SK-N-SH (cell line): ENCODE measurements around the gene PHF20. TPM values are rescaled to one million over a fixed set of nuclear protein-coding genes. Genes with fewer than 3 reads are reported as not detected.

Source experiments
- CTCF ChIA-PET: fragments of 300-600, 350-600 bp; formaldehyde crosslinking; extraction: SDS; loops from one replicate; lab custom pipeline; 2021; lab: Yijun Ruan, JAX
- POLR2A ChIA-PET: fragments of 350-600 bp; sonication (Branson Sonifier 250); formaldehyde crosslinking; extraction: SDS; loops from one replicate; lab custom pipeline; 2020; ENCODE audit warnings: antibody characterized with exemption, inconsistent platforms; lab: Yijun Ruan, JAX
- DNase-seq: peaks from one replicate; pipeline ENCODE4 v3.0.0; 2012
- H2AFZ ChIP-seq: fragments of 200-600 bp; sonication (generic); 2 replicates; pipeline ENCODE4 v1.8.1; 2016; ENCODE audit warnings: antibody characterized with exemption, mild to moderate bottlenecking, low read depth
- H3F3A ChIP-seq: fragments of 200-600 bp; sonication (generic); replicated peaks from 2 replicates; pipeline ENCODE3; 2016; ENCODE audit warnings: antibody characterized with exemption, mild to moderate bottlenecking; ENCODE audit not compliant: insufficient read depth
- H3K27ac ChIP-seq, 2 experiments: fragments of 200-500 bp in 1 of 2; fragments of 200-600 bp in 1 of 2; sonication (Bioruptor generic) in 1 of 2; sonication (generic), shearing (Covaris generic) in 1 of 2; 2 replicates each; pipeline versions ENCODE4 v1.5.1 to v1.6.1; 2014 to 2016; ENCODE audit warnings: low read depth in 2 of 2, inconsistent platforms in 1 of 2, low read length in 1 of 2, mild to moderate bottlenecking in 1 of 2, mixed read lengths in 1 of 2
- H3K27me3 ChIP-seq: fragments of 200-600 bp; sonication (generic), shearing (Covaris generic); 2 replicates; pipeline ENCODE4 v1.6.1; 2016; ENCODE audit warnings: mixed run types; ENCODE audit not compliant: insufficient read depth
- H3K36me3 ChIP-seq, 2 experiments: fragments of 200-500 bp in 1 of 2; fragments of 200-600 bp in 1 of 2; sonication (Bioruptor generic) in 1 of 2; sonication (generic) in 1 of 2; replicated peaks in 1 of 2; 2 replicates each; pipeline versions ENCODE3 to v1.5.1; 2014 to 2016; ENCODE audit warnings: low read length in 1 of 2, mild to moderate bottlenecking in 1 of 2; ENCODE audit not compliant: insufficient read depth in 2 of 2, control insufficient read depth in 1 of 2
- H3K4me1 ChIP-seq, 2 experiments: fragments of 200-500 bp in 1 of 2; fragments of 200-600 bp in 1 of 2; sonication (Bioruptor generic) in 1 of 2; sonication (generic), shearing (Covaris generic) in 1 of 2; 2 replicates each; pipeline versions ENCODE4 v1.5.1 to v1.6.1; 2014 to 2016; ENCODE audit warnings: low read depth in 1 of 2, low read length in 1 of 2, mixed run types in 1 of 2; ENCODE audit not compliant: insufficient read depth in 2 of 2, control insufficient read depth in 1 of 2
- H3K4me2 ChIP-seq: fragments of 200-600 bp; sonication (generic), shearing (Covaris generic); 2 replicates; pipeline ENCODE4 v1.6.1; 2017; ENCODE audit warnings: mixed run types
- H3K4me3 ChIP-seq, 2 experiments: fragments of 200-500 bp in 1 of 2; fragments of 200-600 bp in 1 of 2; sonication (Bioruptor generic) in 1 of 2; sonication (generic), shearing (Covaris generic) in 1 of 2; 2 replicates each; pipeline versions ENCODE4 v1.5.1 to v1.8.1; 2014 to 2016; ENCODE audit warnings: low read depth in 2 of 2, inconsistent platforms in 1 of 2, low read length in 1 of 2, mild to moderate bottlenecking in 1 of 2, mixed read lengths in 1 of 2, moderate library complexity in 1 of 2
- H3K79me2 ChIP-seq: fragments of 200-600 bp; sonication (generic); 2 replicates; pipeline ENCODE4 v1.8.1; 2017; ENCODE audit warnings: mild to moderate bottlenecking; ENCODE audit not compliant: insufficient read depth
- H3K9ac ChIP-seq: fragments of 200-600 bp; sonication (generic); 2 replicates; pipeline ENCODE4 v1.6.1; 2017; ENCODE audit warnings: mixed run types
- H3K9me2 ChIP-seq: fragments of 200-600 bp; sonication (generic); 2 replicates; pipeline ENCODE4 v1.6.1; 2017; ENCODE audit warnings: mixed run types
- H3K9me3 ChIP-seq: fragments of 200-600 bp; sonication (generic); 2 replicates; pipeline ENCODE4 v1.6.1; 2017; ENCODE audit warnings: mixed run types, mild to moderate bottlenecking, moderate library complexity
- H4K20me1 ChIP-seq: fragments of 200-600 bp; sonication (generic); 2 replicates; pipeline ENCODE4 v1.6.1; 2017; ENCODE audit warnings: mild to moderate bottlenecking, mixed run types; ENCODE audit not compliant: insufficient read depth
- CHD2 ChIP-seq: fragments of 150-350 bp; IDR thresholded peaks from 2 replicates; pipeline ENCODE4 v1.6.1; 2018; ENCODE audit warnings: low read length; ENCODE audit not compliant: partially characterized antibody
- CTCF ChIP-seq: fragments of 200-600 bp; sonication (generic); IDR thresholded peaks from 2 replicates; pipeline ENCODE4 v1.6.1; 2017; ENCODE audit warnings: antibody characterized with exemption, mild to moderate bottlenecking, moderate library complexity
- EP300 ChIP-seq, 2 experiments: IDR thresholded peaks; 2 replicates each; pipeline versions ENCODE4 v1.4.0 to v1.6.1; 2012; ENCODE audit warnings: borderline replicate concordance in 1 of 2, low read depth in 1 of 2, low read length in 1 of 2
- FOXJ3 ChIP-seq: sonication (generic); formaldehyde crosslinking; IDR thresholded peaks from 2 replicates; pipeline ENCODE4 v1.5.1; 2020; ENCODE audit warnings: mild to moderate bottlenecking, missing genetic modification reagents
- GABPA ChIP-seq: IDR thresholded peaks from 2 replicates; pipeline ENCODE4 v1.4.0; 2012; ENCODE audit warnings: low read depth, mild to moderate bottlenecking
- GATA2 ChIP-seq: sonication (generic); formaldehyde crosslinking; IDR thresholded peaks from 2 replicates; pipeline ENCODE4 v1.5.0; 2020; ENCODE audit warnings: mild to moderate bottlenecking, missing genetic modification reagents
- MXI1 ChIP-seq: IDR thresholded peaks from 2 replicates; pipeline ENCODE4 v1.6.1; 2012; ENCODE audit warnings: mild to moderate bottlenecking, low read depth, low read length, improper control_type of control experiment
- NFIC ChIP-seq: IDR thresholded peaks from 2 replicates; pipeline ENCODE4 v1.4.0; 2012; ENCODE audit warnings: borderline replicate concordance
- PBX3 ChIP-seq: IDR thresholded peaks from 2 replicates; pipeline ENCODE4; 2012
- POLR2AphosphoS5 ChIP-seq: IDR thresholded peaks from 2 replicates; pipeline ENCODE4 v1.6.1; 2012; ENCODE audit warnings: low read depth, low read length
- RCOR1 ChIP-seq: fragments of 150-350 bp; IDR thresholded peaks from 2 replicates; pipeline ENCODE4 v1.6.1; 2017; ENCODE audit warnings: antibody characterized with exemption, low read length
- TCF12 ChIP-seq: IDR thresholded peaks from 2 replicates; pipeline ENCODE4 v1.4.0; 2012
- YY1 ChIP-seq: IDR thresholded peaks from 2 replicates; pipeline ENCODE4 v1.4.0; 2012; ENCODE audit warnings: low read depth, mild to moderate bottlenecking
- WGBS: methylation state at CpG from one replicate; pipeline ENCODE4 v1.1.6; 2017; ENCODE audit warnings: low lambda C conversion rate; 5-methylcytosine and 5-hydroxymethylcytosine counted together
- polyA plus RNA-seq, 3 experiments: library from polyadenylated mRNA; depleted of rRNA; stranded (reverse); fragments of >200 nt; gene quantifications; 2 replicates each; pipeline ENCODE4 v1.2.3, GENCODE V29; 2012
- TF ChIP-seq, protein P1 (sequence below): fragments of 150-350 bp; IDR thresholded peaks from 2 replicates; pipeline ENCODE4 v1.6.1; 2017; ENCODE audit warnings: antibody characterized with exemption, low read length, low read depth, borderline replicate concordance

Gene PHF20
- polyA plus RNA-seq, 1 of the 3 experiments (the other 2 are of a cell fraction): 23.8 TPM

GRCh38 chr20:35886537-35886936 lies 114.7 kb downstream of the PHF20 start:
- no peaks in the 10 kb centered on the region for H4K20me1 ChIP-seq
- TF ChIP-seq CTCF: no peak
- peak; percentile 91 for TF ChIP-seq POLR2AphosphoS5
- peak; percentile 99 for TF ChIP-seq FOXJ3 (CRISPR knock-in tag)
- TF ChIP-seq, protein P1, sequence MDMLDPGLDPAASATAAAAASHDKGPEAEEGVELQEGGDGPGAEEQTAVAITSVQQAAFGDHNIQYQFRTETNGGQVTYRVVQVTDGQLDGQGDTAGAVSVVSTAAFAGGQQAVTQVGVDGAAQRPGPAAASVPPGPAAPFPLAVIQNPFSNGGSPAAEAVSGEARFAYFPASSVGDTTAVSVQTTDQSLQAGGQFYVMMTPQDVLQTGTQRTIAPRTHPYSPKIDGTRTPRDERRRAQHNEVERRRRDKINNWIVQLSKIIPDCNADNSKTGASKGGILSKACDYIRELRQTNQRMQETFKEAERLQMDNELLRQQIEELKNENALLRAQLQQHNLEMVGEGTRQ: peak; percentile 14; the same call in 1 of the 2 replicates
- peak; percentile 74 for TF ChIP-seq PBX3
- peak; percentile 95 for TF ChIP-seq TCF12
- no peak for TF ChIP-seq GABPA
- peak; percentile 40 to 99; a peak in 2 of 4 replicates for TF ChIP-seq EP300 (IDR thresholded peaks at IDR 0.05; ENCODE audit: borderline replicate concordance in 1 of 2, low read depth in 1 of 2, low read length in 1 of 2)
- TF ChIP-seq NFIC: 0 out of 2 replicates have a peak, but pooled peaks have one; percentile 5
- no peak for TF ChIP-seq YY1
- TF ChIP-seq GATA2: peak; percentile 95
- TF ChIP-seq CHD2: peak; percentile 94
- peak; percentile 99 for TF ChIP-seq RCOR1
- peak; percentile 92 for TF ChIP-seq MXI1
- TF ChIP-seq, all 33 proteins: peak for 11
- Histone ChIP-seq H3K36me3 (peaks cover 0 to 20% of the 10 kb centered on the region in 2 experiments), H3K9me3 (no peaks in the 10 kb centered on the region), H2AFZ (no peak overlapping the region), H3F3A (peaks cover 41% of the 10 kb centered on the region), H3K9me2 (no peaks in the 10 kb centered on the region), H3K27ac (peak overlapping the region; percentile 88 to 100), H3K9ac (no peak overlapping the region), H3K79me2 (peaks cover 57% of the 10 kb centered on the region), H3K4me1 (peaks cover 19 to 25% of the 10 kb centered on the region in 2 experiments), H3K4me3 (no peak overlapping the region), H3K27me3 (no peaks in the 10 kb centered on the region), H3K4me2 (no peak overlapping the region)
- ChIA-PET CTCF (interaction anchor here (1.1 to 5.8 kb wide), 6 partner anchors 8 to 269 kb away, joined by 3 to 40 read pairs (median 15); partner anchors contain the start of genes RBM39 and SCAND1), POLR2A (interaction anchor here (0.6 to 2.4 kb wide), 4 partner anchors 68 to 432 kb away, joined by 3 to 14 read pairs (median 3); partner anchors contain the start of genes CEP250, RBM39 and SCAND1)
- peak; percentile 76 for DNase-seq
- 60% methylated on average over 3 of the region's 3 CpGs for WGBS
